ENCODE results near the gene TTC21A. TPM values are rescaled to one million over a fixed set of nuclear protein-coding genes. Genes with fewer than 3 reads are reported as not detected.

TTC21A gene
- total RNA-seq, 4 donors from 2014 or later = 0.33 to 4.3 (median 1.1) TPM

- Histone ChIP-seq H3K36me3 (no peaks in the 10 kb centered on the region), H3K4me1 (peaks cover 0 to 6% of the 10 kb centered on the region in 2 donors), H3K27ac (no peak overlapping the region), H3K27me3 (no peaks in the 10 kb centered on the region), H3K4me3 (no peak overlapping the region), H3K9me3 (no peaks in the 10 kb centered on the region)
- intact Hi-C loops (cut with DNase I; ENCODE audit: low total_unique reads) (no loop called here), in situ Hi-C loops (cut with MboI; ENCODE audit: low sequenced_read_pairs in 4 of 4) (no loop called here)
- DNase-seq = no peak
- no peak for ATAC-seq
- TF ChIP-seq CTCF (IDR thresholded peaks at IDR 0.05 in 4 of 5, conservative IDR thresholded peaks at IDR 0.05 in 1 of 5) (no peak), POLR2A (IDR thresholded peaks at IDR 0.05) (no peak)
Observed at GRCh38 chr3:39171860-39172259, 64.4 kb downstream of the TTC21A start.

DNA sequence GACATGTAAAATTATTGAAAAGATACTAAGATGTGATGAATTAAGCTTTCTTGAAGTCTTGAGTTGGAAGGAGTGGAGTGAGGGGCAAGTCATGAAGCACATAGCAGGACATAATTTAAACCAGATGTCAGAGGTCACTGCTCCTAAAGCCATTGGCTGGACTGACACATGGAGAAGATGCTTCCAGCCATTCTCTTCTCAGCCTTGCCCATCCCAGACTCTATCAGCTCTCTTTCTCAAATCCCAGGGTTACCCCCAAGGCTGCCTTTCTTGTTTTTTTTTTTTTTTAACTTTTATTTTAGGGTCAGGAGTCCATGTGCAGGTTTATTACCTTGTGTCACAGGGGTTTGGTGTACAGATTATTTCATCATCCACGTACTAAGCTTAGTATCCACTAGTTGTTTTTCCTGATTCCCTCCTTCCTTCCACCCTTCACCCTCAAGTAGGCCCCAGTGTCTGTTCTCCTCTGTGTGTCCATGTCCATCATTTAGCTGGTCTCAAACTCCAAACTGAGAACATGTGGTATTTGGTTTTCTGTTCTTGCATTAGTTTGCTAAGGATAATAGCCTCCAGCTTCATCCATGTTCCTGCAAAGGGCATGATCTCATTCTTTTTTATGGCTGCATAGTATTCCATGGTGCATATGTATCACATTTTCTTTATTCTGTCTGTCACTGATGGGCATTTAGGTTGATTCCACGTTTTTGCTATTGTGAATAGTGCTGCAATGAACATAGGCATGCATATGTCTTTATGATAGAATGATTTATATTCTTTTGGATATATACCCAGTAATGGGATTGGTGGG, 66.0 kb downstream of the TTC21A start:
- Histone ChIP-seq H3K9me3 (no peaks in the 10 kb centered on the region), H3K27ac (no peak overlapping the region), H3K27me3 (no peaks in the 10 kb centered on the region), H3K36me3 (no peaks in the 10 kb centered on the region), H3K4me3 (no peak overlapping the region), H3K4me1 (peaks cover 6 to 7% of the 10 kb centered on the region in 2 donors)
- intact Hi-C loops (cut with DNase I; ENCODE audit: low total_unique reads) = no loop called here
- in situ Hi-C loops (cut with MboI; ENCODE audit: low sequenced_read_pairs in 4 of 4) = no loop called here
- DNase-seq = no peak
- ATAC-seq = no peak
- no peak for TF ChIP-seq POLR2A (IDR thresholded peaks at IDR 0.05)
- TF ChIP-seq CTCF (IDR thresholded peaks at IDR 0.05 in 4 of 5, conservative IDR thresholded peaks at IDR 0.05 in 1 of 5) = no peak

- no peak for ATAC-seq
- intact Hi-C loops (cut with DNase I; ENCODE audit: low total_unique reads) (loop anchor here (1.0 kb wide), 1 partner anchor 8 kb away; no protein-coding TSS in a partner anchor), in situ Hi-C loops (cut with MboI; ENCODE audit: low sequenced_read_pairs in 4 of 4) (loop anchor here in 1 of 4 donors (25.0 kb wide), 1 partner anchor 1286 kb away; the partner anchor contains the start of gene RPL14)
- Histone ChIP-seq H3K27ac (peak overlapping the region; percentile 83 to 100 (median 84)), H3K9me3 (no peaks in the 10 kb centered on the region), H3K27me3 (no peaks in the 10 kb centered on the region), H3K36me3 (no peaks in the 10 kb centered on the region), H3K4me3 (no peak overlapping the region), H3K4me1 (peaks cover 22 to 23% of the 10 kb centered on the region in 2 donors)
- DNase-seq = no peak
- TF ChIP-seq POLR2A (IDR thresholded peaks at IDR 0.05) (no peak), CTCF (IDR thresholded peaks at IDR 0.05 in 4 of 5, conservative IDR thresholded peaks at IDR 0.05 in 1 of 5) (no peak)
Observed at GRCh38 chr3:39176025-39176714, 68.7 kb downstream of the TTC21A start.

- H3K27ac ChIP-seq = peak overlapping the region; percentile 83 to 100 (median 84)
- ATAC-seq (peak; percentile 42 to 56), DNase-seq (peak; percentile 76 to 78)
- H3K36me3 ChIP-seq = no peaks in the 10 kb centered on the region
- TF ChIP-seq POLR2A (IDR thresholded peaks at IDR 0.05) (peak; percentile 66 to 70), CTCF (IDR thresholded peaks at IDR 0.05 in 4 of 5, conservative IDR thresholded peaks at IDR 0.05 in 1 of 5) (no peak)
- intact Hi-C loops (cut with DNase I; ENCODE audit: low total_unique reads) = no loop called here
- peak overlapping the region; percentile 57 to 66 (median 59) for H3K4me3 ChIP-seq
- peaks cover 22 to 34% of the 10 kb centered on the region in 2 donors for H3K4me1 ChIP-seq
- H3K27me3 ChIP-seq = no peaks in the 10 kb centered on the region
- in situ Hi-C loops (cut with MboI; ENCODE audit: low sequenced_read_pairs in 4 of 4) = loop anchor here in 1 of 4 donors (25.0 kb wide), 1 partner anchor 1284 kb away; the partner anchor contains the start of gene RPL14
- no peaks in the 10 kb centered on the region for H3K9me3 ChIP-seq
Observed at GRCh38 chr3:39177708-39178332, 70.3 kb downstream of the TTC21A start.
